BJ (cell line): ENCODE data around the gene USP8. TPM values are rescaled to one million over a fixed set of nuclear protein-coding genes. Genes with fewer than 3 reads are reported as not detected.

Source experiments
- CTCF ChIA-PET: fragments of 350-600 bp; formaldehyde crosslinking; extraction: SDS; loops from one replicate; lab custom pipeline; 2021; ENCODE audit warnings: antibody characterized with exemption, inconsistent platforms; lab: Yijun Ruan, JAX
- POLR2A ChIA-PET: fragments of 300-600 bp; sonication (Branson Sonifier 250); formaldehyde crosslinking; extraction: SDS; loops from one replicate; lab custom pipeline; 2021; ENCODE audit warnings: antibody characterized with exemption; lab: Charles Lee
- DNase-seq: peaks from one replicate; pipeline ENCODE4 v3.0.0-alpha.2; 2011; ENCODE audit warnings: low read depth
- H3K27me3 ChIP-seq: 2 replicates; pipeline ENCODE4 v1.6.0; 2011; ENCODE audit warnings: low read length; ENCODE audit not compliant: control insufficient read depth, insufficient read depth
- H3K36me3 ChIP-seq: 2 replicates; pipeline ENCODE4 v1.5.1; 2011; ENCODE audit warnings: low read length; ENCODE audit not compliant: control insufficient read depth, insufficient read depth
- H3K4me3 ChIP-seq: 2 replicates; pipeline ENCODE4 v1.5.1; 2011; ENCODE audit warnings: low read depth, mild to moderate bottlenecking, control low read depth, low read length
- CTCF ChIP-seq: IDR thresholded peaks from 2 replicates; pipeline ENCODE4 v1.5.1; 2011; ENCODE audit warnings: low read depth, mild to moderate bottlenecking, control low read depth, inconsistent platforms, low read length, moderate library complexity; ENCODE audit not compliant: insufficient read depth
- polyA plus RNA-seq: library from polyadenylated mRNA; depleted of rRNA; stranded (reverse); fragments of >200 nt; gene quantifications from 2 replicates; pipeline ENCODE4 v1.2.3, GENCODE V29; 2011

USP8 gene
- polyA plus RNA-seq, 1 experiment, result 35.2 TPM

GRCh38 chr15:50552238-50552637, 128.0 kb downstream of the USP8 start:
- no peaks in the 10 kb centered on the region; the same call in 1 of the 2 replicates for H3K36me3 ChIP-seq
- DNase-seq, result no peak
- TF ChIP-seq CTCF, result no peak
- no peaks in the 10 kb centered on the region for H3K27me3 ChIP-seq
- H3K4me3 ChIP-seq, result no peak overlapping the region
- ChIA-PET POLR2A (no interaction called here), CTCF (no interaction called here)

- TF ChIP-seq CTCF, result no peak
- ChIA-PET POLR2A (no interaction called here), CTCF (interaction anchor here (0.6 kb wide), 1 partner anchor 9 kb away, joined by 4 read pairs; no protein-coding TSS in a partner anchor)
- Histone ChIP-seq H3K27me3 (no peaks in the 10 kb centered on the region), H3K4me3 (no peak overlapping the region), H3K36me3 (peaks cover 2% of the 10 kb centered on the region; the same call in 1 of the 2 replicates)
- no peak for DNase-seq
Observed at GRCh38 chr15:50556642-50557371, 132.6 kb downstream of the USP8 start.

- no peak for TF ChIP-seq CTCF
- ChIA-PET CTCF (no interaction called here), POLR2A (no interaction called here)
- H3K36me3 ChIP-seq, result peaks cover 2% of the 10 kb centered on the region; the same call in 1 of the 2 replicates
- H3K27me3 ChIP-seq, result no peaks in the 10 kb centered on the region
- DNase-seq, result no peak
- H3K4me3 ChIP-seq, result no peak overlapping the region
Observed at GRCh38 chr15:50558012-50558411, 133.8 kb downstream of the USP8 start.

GRCh38 chr15:50562735-50563640, 138.8 kb downstream of the USP8 start:
- H3K36me3 ChIP-seq, result peaks cover 2% of the 10 kb centered on the region; the same call in 1 of the 2 replicates
- H3K4me3 ChIP-seq, result no peak overlapping the region
- DNase-seq, result no peak
- H3K27me3 ChIP-seq, result no peaks in the 10 kb centered on the region
- TF ChIP-seq CTCF, result no peak
- ChIA-PET CTCF (interaction anchor here (0.6 to 0.8 kb wide), 2 partner anchors 27 to 89 kb away, joined by 3 read pairs; no protein-coding TSS in a partner anchor), POLR2A (no interaction called here)

GRCh38 chr15:50563756-50564155, 139.6 kb downstream of the USP8 start:
- H3K4me3 ChIP-seq, result no peak overlapping the region
- peaks cover 2% of the 10 kb centered on the region; the same call in 1 of the 2 replicates for H3K36me3 ChIP-seq
- H3K27me3 ChIP-seq, result no peaks in the 10 kb centered on the region
- no peak for DNase-seq
- ChIA-PET CTCF (interaction anchor here (0.6 kb wide), 2 partner anchors 23 to 90 kb away, joined by 3 read pairs; no protein-coding TSS in a partner anchor), POLR2A (no interaction called here)
- TF ChIP-seq CTCF, result no peak
